ENCODE results near the gene PPP1R9B.

PPP1R9B gene

GRCh38 chr17:50188531-50188920 is 38.0 kb upstream of the PPP1R9B start:
- TF ChIP-seq CTCF (IDR thresholded peaks at IDR 0.05; ENCODE audit: unreplicated experiment in 3 of 3): no peak
- no peaks in the 10 kb centered on the region for H3K9me3 Mint-ChIP-seq
- H3K27me3 Mint-ChIP-seq (ENCODE audit: low read depth): peaks cover 7% of the 10 kb centered on the region
- H3K36me3 Mint-ChIP-seq (ENCODE audit: low read depth): peaks cover 41% of the 10 kb centered on the region
- peak overlapping the region; percentile 82 to 98 (median 86) for H3K27ac Mint-ChIP-seq
- peaks cover 65% of the 10 kb centered on the region for H3K4me1 Mint-ChIP-seq
- H3K4me3 Mint-ChIP-seq: peak overlapping the region in 1 of 3 experiments; percentile 21

GRCh38 chr17:50187751-50188530 is 37.5 kb upstream of the PPP1R9B start:
- peak overlapping the region; percentile 82 to 98 (median 86) for H3K27ac Mint-ChIP-seq

GRCh38 chr17:50187394-50187725 is 36.9 kb upstream of the PPP1R9B start:
- peaks cover 39% of the 10 kb centered on the region for H3K36me3 Mint-ChIP-seq (ENCODE audit: low read depth)
- peaks cover 11% of the 10 kb centered on the region for H3K27me3 Mint-ChIP-seq (ENCODE audit: low read depth)
- no peaks in the 10 kb centered on the region for H3K9me3 Mint-ChIP-seq
- no peak for TF ChIP-seq CTCF (IDR thresholded peaks at IDR 0.05; ENCODE audit: unreplicated experiment in 3 of 3)
- peak overlapping the region in 2 of 3 experiments; percentile 57 to 68 for H3K4me3 Mint-ChIP-seq
- peaks cover 67% of the 10 kb centered on the region for H3K4me1 Mint-ChIP-seq
- H3K27ac Mint-ChIP-seq: peak overlapping the region; percentile 82 to 98 (median 86)

More at GRCh38 chr17:50187751-50188530, 37.5 kb upstream of the PPP1R9B start:
- peaks cover 7% of the 10 kb centered on the region for H3K27me3 Mint-ChIP-seq (ENCODE audit: low read depth)
- H3K4me1 Mint-ChIP-seq: peaks cover 63% of the 10 kb centered on the region
- peaks cover 36% of the 10 kb centered on the region for H3K36me3 Mint-ChIP-seq (ENCODE audit: low read depth)
- no peak for TF ChIP-seq CTCF (IDR thresholded peaks at IDR 0.05; ENCODE audit: unreplicated experiment in 3 of 3)
- H3K9me3 Mint-ChIP-seq: no peaks in the 10 kb centered on the region
- peak overlapping the region in 1 of 3 experiments; percentile 21 for H3K4me3 Mint-ChIP-seq

- TF ChIP-seq CTCF (IDR thresholded peaks at IDR 0.05; ENCODE audit: unreplicated experiment in 3 of 3): no peak
- H3K27ac Mint-ChIP-seq: peak overlapping the region; percentile 82 to 98 (median 86)
- peaks cover 65% of the 10 kb centered on the region for H3K4me1 Mint-ChIP-seq
- H3K36me3 Mint-ChIP-seq (ENCODE audit: low read depth): peaks cover 38% of the 10 kb centered on the region
- H3K27me3 Mint-ChIP-seq (ENCODE audit: low read depth): peaks cover 10% of the 10 kb centered on the region
- peak overlapping the region in 2 of 3 experiments; percentile 57 to 68 for H3K4me3 Mint-ChIP-seq
- no peaks in the 10 kb centered on the region for H3K9me3 Mint-ChIP-seq
Measured at GRCh38 chr17:50186661-50187393, 36.4 kb upstream of the PPP1R9B start.

- Mint-ChIP-seq H3K9me3 (no peaks in the 10 kb centered on the region), H3K4me1 (peaks cover 68% of the 10 kb centered on the region), H3K27me3 (ENCODE audit: low read depth) (peaks cover 11% of the 10 kb centered on the region), H3K4me3 (peak overlapping the region in 1 of 3 experiments; percentile 45), H3K27ac (peak overlapping the region; percentile 65 to 98 (median 86)), H3K36me3 (ENCODE audit: low read depth) (peaks cover 35% of the 10 kb centered on the region)
- no peak for TF ChIP-seq CTCF (IDR thresholded peaks at IDR 0.05; ENCODE audit: unreplicated experiment in 3 of 3)
Measured at GRCh38 chr17:50185631-50186471, 35.4 kb upstream of the PPP1R9B start.

All from nephron (organoid).